HG02981 (cell line): ENCODE data around the gene BEGAIN.

ENCODE experiments used
- ATAC-seq: cut with Tn5 transposase; IDR thresholded peaks from one replicate; pipeline ENCODE4 v1.9.1; 2021; ENCODE audit warnings: mild to moderate bottlenecking, moderate library complexity; ENCODE audit not compliant: unreplicated experiment

The BEGAIN gene

GRCh38 chr14:100584056-100585031, 2.9 kb downstream of the BEGAIN start:
- ATAC-seq, result no peak

GRCh38 chr14:100583245-100583644, 4.0 kb downstream of the BEGAIN start:
- no peak for ATAC-seq

DNA sequence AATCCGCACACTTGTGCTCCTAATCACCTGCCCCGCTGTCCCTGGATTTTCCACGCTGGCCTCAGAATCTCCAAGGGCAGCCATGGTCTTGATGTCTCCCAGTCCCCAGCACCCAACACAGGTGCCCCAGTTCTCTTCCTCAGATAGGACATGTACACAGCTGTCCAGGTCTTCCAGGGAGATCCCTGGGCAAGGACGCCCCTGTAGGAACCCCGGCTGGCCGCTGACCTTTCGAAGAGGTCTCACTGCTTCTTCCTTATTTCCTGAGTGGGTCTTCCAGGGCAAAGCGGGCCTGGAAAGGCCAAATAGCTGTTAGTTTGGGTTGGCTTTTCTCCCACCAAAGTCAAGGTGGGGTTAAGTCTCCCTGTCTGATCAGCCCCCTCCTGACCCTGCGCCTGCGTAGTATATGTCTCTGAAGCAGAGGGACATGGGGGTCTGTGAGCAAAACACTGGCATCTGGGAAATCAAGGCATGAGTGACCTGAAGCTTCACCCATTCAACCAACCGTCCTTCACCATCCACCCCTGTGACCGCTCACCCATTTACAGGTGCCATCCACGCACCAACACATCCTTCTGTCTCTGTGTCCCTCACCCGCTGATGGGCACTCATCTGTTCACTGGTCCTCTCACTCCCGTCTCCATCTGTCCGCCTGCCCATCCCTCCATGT, 4.6 kb downstream of the BEGAIN start:
- no peak for ATAC-seq

GRCh38 chr14:100581228-100582145, 5.7 kb downstream of the BEGAIN start:
- no peak for ATAC-seq

DNA sequence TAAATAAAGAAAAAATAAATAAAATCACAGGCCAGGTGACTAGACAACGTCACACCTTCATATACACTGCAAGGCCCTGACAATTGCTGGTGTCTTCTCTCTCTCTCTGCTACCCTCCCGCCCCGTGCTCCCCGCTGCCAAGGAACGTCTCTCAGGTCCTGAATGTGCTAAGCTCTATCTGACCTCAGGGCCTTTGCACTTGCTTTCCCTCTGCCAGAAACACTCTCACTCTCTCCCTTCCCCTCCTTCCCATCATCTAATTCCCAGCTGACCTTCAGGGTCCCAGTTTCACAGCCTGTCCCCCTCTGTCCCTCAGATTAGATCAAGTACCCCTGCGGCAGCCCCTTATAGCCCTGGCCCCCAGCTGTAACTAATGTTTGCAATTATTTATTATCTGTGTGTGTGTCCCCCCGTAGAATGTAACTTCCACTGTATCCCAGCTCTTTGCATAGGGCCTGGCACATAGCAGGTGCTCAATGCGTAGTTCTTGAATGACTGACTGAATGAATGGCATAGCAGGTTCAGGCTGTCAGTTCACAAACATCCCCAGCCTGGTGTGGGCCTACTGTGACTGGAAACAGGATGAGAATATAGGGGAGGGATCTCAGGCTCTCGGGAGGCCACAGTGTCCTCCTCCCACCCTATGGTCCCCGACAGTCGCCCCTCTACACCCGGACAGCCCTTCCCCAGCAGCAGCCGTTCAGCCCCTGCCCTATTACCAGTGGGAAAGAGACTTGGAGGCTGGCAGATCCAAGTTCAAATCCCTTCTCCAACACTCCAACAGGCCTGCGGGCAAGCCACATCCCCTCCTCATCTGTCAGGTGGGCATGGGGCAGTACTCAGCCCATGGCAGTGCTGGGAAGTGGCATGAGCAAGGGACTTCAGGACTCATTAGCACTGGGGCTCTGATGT, 6.6 kb downstream of the BEGAIN start:
- no peak for ATAC-seq

GRCh38 chr14:100578552-100578951, 8.7 kb downstream of the BEGAIN start:
- ATAC-seq, result no peak

GRCh38 chr14:100577986-100578431, 9.2 kb downstream of the BEGAIN start:
- ATAC-seq, result no peak

DNA sequence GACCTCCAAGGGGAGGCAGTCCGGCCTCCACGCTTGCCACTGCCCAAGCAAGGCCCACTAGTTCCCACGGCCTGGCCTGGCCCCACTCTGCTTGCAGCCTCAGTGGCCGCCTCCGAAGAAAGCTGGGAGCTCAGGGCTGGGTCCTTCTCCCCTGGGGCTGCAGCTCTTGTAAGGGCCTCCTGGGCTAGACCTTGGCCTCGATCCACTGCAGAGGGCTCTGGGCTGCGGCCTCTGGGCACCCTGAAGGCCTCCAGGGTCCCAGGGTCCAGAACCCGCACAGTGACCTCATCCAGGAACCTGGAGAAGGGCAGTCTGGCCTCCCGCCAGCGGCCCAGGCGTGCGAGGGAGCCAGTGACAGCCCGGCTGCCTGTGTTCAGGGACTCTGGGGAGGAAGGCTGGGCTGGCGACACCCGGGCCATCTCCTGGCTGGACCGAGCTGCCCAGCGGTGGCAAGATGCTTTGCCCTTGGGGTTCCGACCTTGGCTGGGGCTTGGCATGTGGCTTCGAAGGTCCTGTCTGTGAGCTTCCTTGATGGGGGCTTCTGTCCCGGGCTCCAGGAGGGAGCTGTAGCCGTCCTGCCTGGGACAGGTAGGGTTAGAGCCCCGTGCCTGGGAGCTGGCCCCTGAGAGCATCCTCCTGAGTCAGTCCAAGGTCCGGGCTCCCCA, 9.8 kb downstream of the BEGAIN start:
- ATAC-seq, result no peak

- no peak for ATAC-seq
These were observed 10.8 kb downstream of the BEGAIN start for GRCh38 chr14:100576091-100577085.

GRCh38 chr14:100575266-100575995, 11.8 kb downstream of the BEGAIN start:
- ATAC-seq, result no peak

GRCh38 chr14:100574642-100575031, 12.6 kb downstream of the BEGAIN start:
- ATAC-seq, result no peak

GRCh38 chr14:100573757-100574641, 13.2 kb downstream of the BEGAIN start:
- no peak for ATAC-seq

- no peak for ATAC-seq
These were observed 14.0 kb downstream of the BEGAIN start for GRCh38 chr14:100573002-100573756.

DNA sequence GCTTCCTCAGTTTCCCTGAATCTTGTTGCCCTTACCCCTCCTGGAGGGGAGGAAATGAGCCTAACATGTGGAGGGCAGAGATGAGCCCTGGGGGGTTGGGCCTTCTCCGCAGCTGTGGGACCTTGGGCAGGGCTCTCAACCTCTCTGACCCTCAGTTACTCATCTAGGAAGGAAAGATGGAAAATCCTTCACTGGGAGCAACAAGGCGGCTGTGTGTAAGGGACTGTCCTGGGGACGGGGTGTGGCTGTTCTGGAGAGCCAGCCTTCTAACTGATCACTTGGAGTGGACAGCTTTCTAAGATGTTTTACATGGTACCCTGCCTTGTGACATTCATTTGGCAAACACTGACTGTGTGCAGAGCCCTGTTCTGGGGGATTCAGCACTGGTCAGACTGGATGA, 14.7 kb downstream of the BEGAIN start:
- no peak for ATAC-seq

DNA sequence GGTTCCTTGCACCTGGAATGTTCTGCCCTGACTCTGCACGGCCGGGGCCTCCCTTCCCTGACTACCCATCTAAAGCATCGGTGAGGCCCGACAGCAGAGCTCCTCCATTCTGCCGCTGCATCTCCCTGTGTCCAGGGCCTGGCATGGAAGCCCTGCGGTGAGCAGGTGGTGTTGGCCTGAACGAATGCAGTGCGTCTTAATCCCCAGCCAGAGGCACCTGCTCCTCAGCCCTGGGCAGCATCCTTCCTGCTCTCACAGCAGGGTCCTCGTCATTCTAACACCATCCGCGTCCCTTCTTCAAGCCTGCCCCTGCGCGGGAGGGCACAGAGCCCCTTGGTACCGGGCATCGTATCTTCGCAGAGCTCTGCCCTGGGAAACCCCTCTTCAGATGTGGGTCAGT, 15.4 kb downstream of the BEGAIN start:
- no peak for ATAC-seq
